Peyer's patch (tissue), 4 donors: ENCODE measurements around the gene TTLL10. TPM values are rescaled to one million over a fixed set of nuclear protein-coding genes. Genes with fewer than 3 reads are reported as not detected.
"Not testable (repeated sequence)": the region's sequence is repeated elsewhere in the genome, so short reads cannot be mapped to it uniquely, and the experiment has no call there.

Experiments
- DNase-seq, 3 donors: peaks; one replicate each; pipeline ENCODE4 v3.0.0-alpha.2; 2017 to 2019
- H3K27ac ChIP-seq, 4 donors: fragments of 200-600 bp; sonication (generic); one replicate each; pipeline ENCODE4 v1.5.1; 2016 to 2019
- H3K27me3 ChIP-seq, 2 donors: fragments of 200-600 bp; sonication (generic); one replicate each; pipeline ENCODE4 v1.5.1; 2019
- H3K36me3 ChIP-seq, 3 donors: fragments of 200-600 bp; sonication (generic); one replicate each; pipeline ENCODE4 v1.5.1; 2016 to 2019
- H3K4me1 ChIP-seq, 4 donors: fragments of 200-600 bp; sonication (generic); one replicate each; pipeline ENCODE4 v1.5.1; 2016 to 2019
- H3K4me3 ChIP-seq, 4 donors: fragments of 200-600 bp; sonication (generic); 1 replicate in 3 of 4; 2 replicates in 1 of 4; pipeline ENCODE4 v1.5.1; 2016 to 2019; ENCODE audit warnings: mild to moderate bottlenecking in 1 of 4
- H3K9me3 ChIP-seq, 4 donors: fragments of 200-600 bp; sonication (generic); one replicate each; pipeline ENCODE4 v1.5.1; 2016 to 2019; ENCODE audit warnings: mild to moderate bottlenecking in 1 of 4
- CTCF ChIP-seq, 6 experiments: fragments of 450-650 bp in 4 of 6; fragments of 200-600 bp in 2 of 6; sonication (generic) in 1 of 6; IDR thresholded peaks; one replicate each; pipeline ENCODE4 v1.5.1; 2017 to 2019; ENCODE audit warnings: antibody characterized with exemption in 6 of 6, mild to moderate bottlenecking in 3 of 6, moderate library complexity in 1 of 6
- POLR2A ChIP-seq, 2 donors: fragments of 450-650 bp; IDR thresholded peaks; one replicate each; pipeline ENCODE4 v1.5.1; 2017; ENCODE audit warnings: antibody characterized with exemption in 2 of 2, mild to moderate bottlenecking in 2 of 2, moderate library complexity in 2 of 2
- total RNA-seq, 4 donors: library from RNA; depleted of rRNA; stranded (reverse); fragments of >200 nt; gene quantifications; one replicate each; pipeline ENCODE4 v1.1.0, GENCODE V29; 2016

TTLL10 gene
- total RNA-seq, 4 donors from 2014 or later: 1.6 to 3.6 (median 1.8) TPM; not detected in 1

GRCh38 chr1:1136547-1137230, 37.0 kb upstream of the TTLL10 start:
- H3K4me1 ChIP-seq: peaks cover 0 to 49% (median 14%) of the 10 kb centered on the region in 4 donors
- H3K27me3 ChIP-seq: no peaks in the 10 kb centered on the region
- peak overlapping the region; percentile 42 to 59 (median 54) for H3K4me3 ChIP-seq
- TF ChIP-seq CTCF (IDR thresholded peaks at IDR 0.05): no peak
- peak in 1 of 2 donors; percentile 78 for TF ChIP-seq POLR2A (IDR thresholded peaks at IDR 0.05)
- DNase-seq: peak; percentile 75 to 91 (median 87)
- no peaks in the 10 kb centered on the region for H3K36me3 ChIP-seq
- H3K9me3 ChIP-seq: no peaks in the 10 kb centered on the region
- H3K27ac ChIP-seq: peak overlapping the region; percentile 84 to 93 (median 90)

- Histone ChIP-seq H3K9me3 (no peaks in the 10 kb centered on the region), H3K4me1 (peaks cover 0 to 46% (median 14%) of the 10 kb centered on the region in 4 donors), H3K27me3 (no peaks in the 10 kb centered on the region), H3K27ac (peak overlapping the region; percentile 84 to 93 (median 90)), H3K4me3 (peak overlapping the region; percentile 42 to 59 (median 54)), H3K36me3 (no peaks in the 10 kb centered on the region)
- no peak for TF ChIP-seq POLR2A (IDR thresholded peaks at IDR 0.05)
- no peak for TF ChIP-seq CTCF (IDR thresholded peaks at IDR 0.05)
- peak; percentile 71 to 92 (median 88) for DNase-seq
These were observed 36.2 kb upstream of the TTLL10 start for GRCh38 chr1:1137256-1138045.

- Histone ChIP-seq H3K27me3 (no peaks in the 10 kb centered on the region), H3K36me3 (no peaks in the 10 kb centered on the region), H3K9me3 (no peaks in the 10 kb centered on the region), H3K27ac (no peak overlapping the region), H3K4me1 (peaks cover 9 to 50% (median 34%) of the 10 kb centered on the region in 4 donors), H3K4me3 (no peak overlapping the region)
- no peak for TF ChIP-seq POLR2A (IDR thresholded peaks at IDR 0.05)
- no peak for TF ChIP-seq CTCF (IDR thresholded peaks at IDR 0.05)
- DNase-seq: no peak
These were observed 33.0 kb upstream of the TTLL10 start for GRCh38 chr1:1140673-1141072.

GRCh38 chr1:1141244-1141910, 32.3 kb upstream of the TTLL10 start:
- no peak overlapping the region for H3K4me3 ChIP-seq
- no peaks in the 10 kb centered on the region for H3K36me3 ChIP-seq
- no peaks in the 10 kb centered on the region for H3K9me3 ChIP-seq
- TF ChIP-seq CTCF (IDR thresholded peaks at IDR 0.05) (no peak), POLR2A (IDR thresholded peaks at IDR 0.05) (no peak)
- peaks cover 9 to 44% (median 31%) of the 10 kb centered on the region in 4 donors for H3K4me1 ChIP-seq
- no peaks in the 10 kb centered on the region for H3K27me3 ChIP-seq
- no peak for DNase-seq
- no peak overlapping the region for H3K27ac ChIP-seq

- DNase-seq: no peak
- Histone ChIP-seq H3K27me3 (no peaks in the 10 kb centered on the region), H3K4me3 (no peak overlapping the region), H3K36me3 (no peaks in the 10 kb centered on the region), H3K27ac (no peak overlapping the region), H3K9me3 (no peaks in the 10 kb centered on the region), H3K4me1 (peaks cover 9 to 41% (median 29%) of the 10 kb centered on the region in 4 donors)
- TF ChIP-seq CTCF (IDR thresholded peaks at IDR 0.05): no peak
- TF ChIP-seq POLR2A (IDR thresholded peaks at IDR 0.05): no peak
These were observed 31.8 kb upstream of the TTLL10 start for GRCh38 chr1:1141911-1142250.

GRCh38 chr1:1142352-1142751, 31.3 kb upstream of the TTLL10 start:
- not testable (repeated sequence) for H3K36me3 ChIP-seq, H3K27me3 ChIP-seq, H3K4me3 ChIP-seq, DNase-seq, H3K9me3 ChIP-seq
- peaks cover 9 to 37% (median 26%) of the 10 kb centered on the region in 4 donors for H3K4me1 ChIP-seq
- peak overlapping the region in 1 of 4 donors; percentile 96 for H3K27ac ChIP-seq
